NB4 (cell line): ENCODE data around the gene NCOA1.

Experiments
- MYC ChIP-seq: IDR thresholded peaks from 2 replicates; pipeline ENCODE4 v1.6.1; 2011; ENCODE audit warnings: low read depth, low read length
- POLR2A ChIP-seq: IDR thresholded peaks from 2 replicates; pipeline ENCODE4 v1.6.1; 2011; ENCODE audit warnings: mild to moderate bottlenecking; ENCODE audit not compliant: insufficient read length; ENCODE audit errors: extremely low read depth
- TF ChIP-seq, protein P1 (sequence below): IDR thresholded peaks from one replicate; pipeline ENCODE4 v1.5.1; 2012; ENCODE audit warnings: low read depth, low read length
- TF ChIP-seq, protein P2 (sequence below): IDR thresholded peaks from 2 replicates; pipeline ENCODE4 v1.6.1; 2011; ENCODE audit warnings: low read depth, low read length

DNA sequence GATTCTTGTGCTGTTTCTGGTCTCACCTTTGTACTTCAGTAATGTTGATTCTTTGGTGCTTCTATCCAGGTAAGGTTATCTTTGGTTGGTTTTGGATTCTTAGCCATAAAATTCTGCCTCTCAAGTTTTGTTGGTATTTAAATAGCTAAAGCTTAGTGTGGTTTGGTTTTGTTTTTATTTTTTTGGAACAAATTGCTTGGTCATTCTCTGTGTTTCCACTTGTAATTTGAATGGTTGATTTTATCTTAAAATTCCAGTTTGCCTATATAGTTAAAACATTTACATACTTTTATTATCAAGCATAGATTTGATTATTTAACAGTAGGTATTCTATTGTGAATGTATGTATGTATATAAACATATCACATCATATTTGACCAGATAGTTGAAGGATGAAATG lies 6.6 kb downstream of the NCOA1 start:
- TF ChIP-seq POLR2A (no peak), MYC (no peak)
- TF ChIP-seq, protein P1, sequence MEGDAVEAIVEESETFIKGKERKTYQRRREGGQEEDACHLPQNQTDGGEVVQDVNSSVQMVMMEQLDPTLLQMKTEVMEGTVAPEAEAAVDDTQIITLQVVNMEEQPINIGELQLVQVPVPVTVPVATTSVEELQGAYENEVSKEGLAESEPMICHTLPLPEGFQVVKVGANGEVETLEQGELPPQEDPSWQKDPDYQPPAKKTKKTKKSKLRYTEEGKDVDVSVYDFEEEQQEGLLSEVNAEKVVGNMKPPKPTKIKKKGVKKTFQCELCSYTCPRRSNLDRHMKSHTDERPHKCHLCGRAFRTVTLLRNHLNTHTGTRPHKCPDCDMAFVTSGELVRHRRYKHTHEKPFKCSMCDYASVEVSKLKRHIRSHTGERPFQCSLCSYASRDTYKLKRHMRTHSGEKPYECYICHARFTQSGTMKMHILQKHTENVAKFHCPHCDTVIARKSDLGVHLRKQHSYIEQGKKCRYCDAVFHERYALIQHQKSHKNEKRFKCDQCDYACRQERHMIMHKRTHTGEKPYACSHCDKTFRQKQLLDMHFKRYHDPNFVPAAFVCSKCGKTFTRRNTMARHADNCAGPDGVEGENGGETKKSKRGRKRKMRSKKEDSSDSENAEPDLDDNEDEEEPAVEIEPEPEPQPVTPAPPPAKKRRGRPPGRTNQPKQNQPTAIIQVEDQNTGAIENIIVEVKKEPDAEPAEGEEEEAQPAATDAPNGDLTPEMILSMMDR: no peak
- TF ChIP-seq, protein P2, sequence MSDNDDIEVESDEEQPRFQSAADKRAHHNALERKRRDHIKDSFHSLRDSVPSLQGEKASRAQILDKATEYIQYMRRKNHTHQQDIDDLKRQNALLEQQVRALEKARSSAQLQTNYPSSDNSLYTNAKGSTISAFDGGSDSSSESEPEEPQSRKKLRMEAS: no peak
